K562 (cell line): ENCODE measurements around the gene RGL2. TPM values are rescaled to one million over a fixed set of nuclear protein-coding genes. Genes with fewer than 3 reads are reported as not detected.

ENCODE experiments used
- ELF4 ChIP-seq: fragments of 450-650 bp; formaldehyde crosslinking; IDR thresholded peaks from 2 replicates; pipeline ENCODE4 v1.4.0; 2022; ENCODE audit warnings: missing genetic modification characterization
- FUS ChIP-seq: fragments of 200-400 bp; formaldehyde crosslinking; optimal IDR thresholded peaks from 2 replicates; pipeline ENCODE3; 2017; ENCODE audit warnings: low read depth, low read length
- GTF2E2 ChIP-seq: fragments of 200-800 bp; sonication (Bioruptor generic); IDR thresholded peaks from 2 replicates; pipeline ENCODE4 v1.6.1; 2016; ENCODE audit warnings: missing genetic modification characterization, missing compliant biosample characterization
- HDAC8 ChIP-seq: fragments of 450-650 bp; IDR thresholded peaks from 2 replicates; pipeline ENCODE4 v1.6.1; 2016; ENCODE audit warnings: mild to moderate bottlenecking, missing genetic modification characterization, moderate library complexity, missing compliant biosample characterization
- ILK ChIP-seq: fragments of 450-650 bp; IDR thresholded peaks from 2 replicates; pipeline ENCODE4 v1.6.1; 2016; ENCODE audit warnings: missing genetic modification characterization, low read depth, mild to moderate bottlenecking, missing compliant biosample characterization, moderate library complexity, borderline replicate concordance
- MIER1 ChIP-seq: fragments of 450-650 bp; IDR thresholded peaks from 2 replicates; pipeline ENCODE4 v1.6.1; 2016; ENCODE audit warnings: antibody characterized with exemption, mild to moderate bottlenecking, low read depth
- NFE2 ChIP-seq: IDR thresholded peaks from 2 replicates; pipeline ENCODE4 v1.6.1; 2014; ENCODE audit warnings: antibody characterized with exemption, low read depth
- NR3C1 ChIP-seq: sonication (generic); formaldehyde crosslinking; IDR thresholded peaks from 2 replicates; pipeline ENCODE4 v1.8.1; 2022; ENCODE audit warnings: missing genetic modification reagents
- RBFOX2 ChIP-seq: fragments of 200-400 bp; formaldehyde crosslinking; IDR thresholded peaks from 2 replicates; pipeline ENCODE4 v1.6.1; 2017; ENCODE audit warnings: low read depth, mild to moderate bottlenecking, low read length, moderate library complexity
- SOX6 ChIP-seq: fragments of 450-650 bp; IDR thresholded peaks from 2 replicates; pipeline ENCODE4 v1.6.1; 2014; ENCODE audit warnings: mild to moderate bottlenecking
- TBP ChIP-seq: optimal IDR thresholded peaks from 2 replicates; pipeline ENCODE3; 2011; ENCODE audit warnings: low read depth, low read length, improper control_type of control experiment
- TFAM ChIP-seq: fragments of 250-450 bp; sonication (Bioruptor Pico); conservative IDR thresholded peaks from 2 replicates; pipeline ENCODE4 v1.5.0; 2021; ENCODE audit warnings: mild to moderate bottlenecking, moderate library complexity
- XRCC5 ChIP-seq: fragments of 200-400 bp; formaldehyde crosslinking; IDR thresholded peaks from 2 replicates; pipeline ENCODE4 v1.6.1; 2017; ENCODE audit warnings: low read depth, mild to moderate bottlenecking, low read length
- ZNF77 ChIP-seq: fragments of 250-450 bp; sonication (Bioruptor Pico); IDR thresholded peaks from 2 replicates; pipeline ENCODE4 v1.5.0; 2020
- polyA plus RNA-seq, 8 experiments: library from polyadenylated mRNA; depleted of rRNA in 4 of 8; stranded (reverse) in 5 of 8; unstranded in 3 of 8; fragments of >200 nt; fragmentation: Nextera tagmentation in 2 of 8; fragmentation: Illumina TruSeq in 1 of 8; extraction: Ambion mirVana in 2 of 8; extraction: Trizol in 1 of 8; gene quantifications; 2 replicates each; pipeline versions ENCODE4 v1.2.1 to v1.2.3, GENCODE V29; 2011 to 2014; ENCODE audit warnings: inconsistent platforms in 1 of 8, missing spikeins in 1 of 8
- total RNA-seq, 7 experiments: library from RNA; depleted of rRNA in 6 of 7; stranded (reverse); fragments of >200 nt in 6 of 7; fragmentation: Illumina TruSeq in 2 of 7; extraction: Trizol in 2 of 7; gene quantifications; 2 replicates each; pipeline versions ENCODE4 v1.2.1 to v1.2.3, GENCODE V29; 2011 to 2021; ENCODE audit warnings: low replicate concordance in 1 of 7
- TF ChIP-seq, protein P1 (sequence below): sonication (generic); formaldehyde crosslinking; IDR thresholded peaks from 2 replicates; pipeline ENCODE4 v1.8.1; 2023; ENCODE audit warnings: mild to moderate bottlenecking, missing genetic modification reagents
- TF ChIP-seq, protein P2 (sequence below), 2 experiments: fragments of 450-650 bp; IDR thresholded peaks; 2 replicates each; pipeline ENCODE4 v1.6.1; 2018; ENCODE audit warnings: mild to moderate bottlenecking in 2 of 2, low read depth in 1 of 2; ENCODE audit not compliant: partially characterized antibody in 2 of 2
- TF ChIP-seq, protein P3 (sequence below): fragments of 250-450 bp; sonication (Bioruptor Pico); IDR thresholded peaks from 2 replicates; pipeline ENCODE4 v1.8.0; 2022; ENCODE audit warnings: inconsistent platforms
- TF ChIP-seq, protein P4 (sequence below): IDR thresholded peaks from 2 replicates; pipeline ENCODE4 v1.6.1; 2012; ENCODE audit warnings: low read depth, low read length, improper control_type of control experiment, borderline replicate concordance

The RGL2 gene
- total and polyA plus RNA-seq, 9 of the 15 experiments (the other 6 are each of a cell fraction or from before 2014, with no cell fraction given): 1.8 to 57.1 (median 19.5) TPM

DNA sequence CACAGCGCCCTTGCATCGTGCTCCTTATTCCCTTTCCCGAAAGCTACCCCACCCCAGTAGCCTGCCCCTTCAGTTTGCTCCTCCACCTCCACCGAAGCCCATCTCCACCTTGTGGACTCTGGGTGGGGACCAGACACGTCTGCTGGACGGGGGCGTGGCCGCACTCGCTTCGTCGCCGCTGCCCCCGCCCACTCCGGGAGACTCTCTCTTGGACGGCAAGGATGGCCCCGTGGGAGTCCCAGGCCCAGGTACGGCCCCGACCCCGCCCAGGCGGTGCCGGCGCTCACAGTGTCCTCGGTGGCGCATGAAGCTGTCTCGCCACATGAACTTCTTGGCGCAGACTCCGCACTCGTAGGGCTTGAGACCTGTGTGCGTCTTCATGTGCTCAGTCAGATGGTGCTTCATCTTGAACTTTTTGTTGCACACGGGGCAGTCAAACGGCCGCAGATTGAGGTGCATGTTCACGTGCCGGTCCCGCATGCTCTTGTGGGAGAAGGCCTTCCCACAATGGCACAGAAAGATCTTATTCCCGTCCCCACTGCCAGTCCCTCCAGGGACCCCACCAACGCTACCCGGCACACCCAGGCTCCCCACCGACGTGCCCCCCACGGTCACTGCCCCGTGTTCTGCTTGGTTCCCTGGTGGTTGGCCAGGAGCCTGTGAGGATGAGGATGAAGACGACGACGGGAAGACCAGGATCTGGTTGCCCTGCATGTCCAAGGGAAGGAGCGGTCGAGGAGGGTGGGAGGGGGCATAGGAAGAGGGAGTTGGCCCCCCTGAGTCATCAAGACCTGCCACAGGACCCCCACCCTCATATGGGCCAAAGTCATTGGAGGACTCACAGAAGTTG lies 16.4 kb upstream of the RGL2 start (continued):
- TF ChIP-seq ILK (no peak), NR3C1 (CRISPR knock-in tag) (no peak), ZNF77 (CRISPR knock-in tag) (no peak), XRCC5 (no peak), NFE2 (no peak), TFAM (no peak), MIER1 (no peak), RBFOX2 (peak; percentile 63), FUS (no peak), SOX6 (no peak), TBP (no peak), ELF4 (CRISPR knock-in tag) (no peak), HDAC8 (tag) (no peak), GTF2E2 (tag) (no peak)
- TF ChIP-seq, protein P1, sequence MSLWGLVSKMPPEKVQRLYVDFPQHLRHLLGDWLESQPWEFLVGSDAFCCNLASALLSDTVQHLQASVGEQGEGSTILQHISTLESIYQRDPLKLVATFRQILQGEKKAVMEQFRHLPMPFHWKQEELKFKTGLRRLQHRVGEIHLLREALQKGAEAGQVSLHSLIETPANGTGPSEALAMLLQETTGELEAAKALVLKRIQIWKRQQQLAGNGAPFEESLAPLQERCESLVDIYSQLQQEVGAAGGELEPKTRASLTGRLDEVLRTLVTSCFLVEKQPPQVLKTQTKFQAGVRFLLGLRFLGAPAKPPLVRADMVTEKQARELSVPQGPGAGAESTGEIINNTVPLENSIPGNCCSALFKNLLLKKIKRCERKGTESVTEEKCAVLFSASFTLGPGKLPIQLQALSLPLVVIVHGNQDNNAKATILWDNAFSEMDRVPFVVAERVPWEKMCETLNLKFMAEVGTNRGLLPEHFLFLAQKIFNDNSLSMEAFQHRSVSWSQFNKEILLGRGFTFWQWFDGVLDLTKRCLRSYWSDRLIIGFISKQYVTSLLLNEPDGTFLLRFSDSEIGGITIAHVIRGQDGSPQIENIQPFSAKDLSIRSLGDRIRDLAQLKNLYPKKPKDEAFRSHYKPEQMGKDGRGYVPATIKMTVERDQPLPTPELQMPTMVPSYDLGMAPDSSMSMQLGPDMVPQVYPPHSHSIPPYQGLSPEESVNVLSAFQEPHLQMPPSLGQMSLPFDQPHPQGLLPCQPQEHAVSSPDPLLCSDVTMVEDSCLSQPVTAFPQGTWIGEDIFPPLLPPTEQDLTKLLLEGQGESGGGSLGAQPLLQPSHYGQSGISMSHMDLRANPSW: no peak
- TF ChIP-seq, protein P2, sequence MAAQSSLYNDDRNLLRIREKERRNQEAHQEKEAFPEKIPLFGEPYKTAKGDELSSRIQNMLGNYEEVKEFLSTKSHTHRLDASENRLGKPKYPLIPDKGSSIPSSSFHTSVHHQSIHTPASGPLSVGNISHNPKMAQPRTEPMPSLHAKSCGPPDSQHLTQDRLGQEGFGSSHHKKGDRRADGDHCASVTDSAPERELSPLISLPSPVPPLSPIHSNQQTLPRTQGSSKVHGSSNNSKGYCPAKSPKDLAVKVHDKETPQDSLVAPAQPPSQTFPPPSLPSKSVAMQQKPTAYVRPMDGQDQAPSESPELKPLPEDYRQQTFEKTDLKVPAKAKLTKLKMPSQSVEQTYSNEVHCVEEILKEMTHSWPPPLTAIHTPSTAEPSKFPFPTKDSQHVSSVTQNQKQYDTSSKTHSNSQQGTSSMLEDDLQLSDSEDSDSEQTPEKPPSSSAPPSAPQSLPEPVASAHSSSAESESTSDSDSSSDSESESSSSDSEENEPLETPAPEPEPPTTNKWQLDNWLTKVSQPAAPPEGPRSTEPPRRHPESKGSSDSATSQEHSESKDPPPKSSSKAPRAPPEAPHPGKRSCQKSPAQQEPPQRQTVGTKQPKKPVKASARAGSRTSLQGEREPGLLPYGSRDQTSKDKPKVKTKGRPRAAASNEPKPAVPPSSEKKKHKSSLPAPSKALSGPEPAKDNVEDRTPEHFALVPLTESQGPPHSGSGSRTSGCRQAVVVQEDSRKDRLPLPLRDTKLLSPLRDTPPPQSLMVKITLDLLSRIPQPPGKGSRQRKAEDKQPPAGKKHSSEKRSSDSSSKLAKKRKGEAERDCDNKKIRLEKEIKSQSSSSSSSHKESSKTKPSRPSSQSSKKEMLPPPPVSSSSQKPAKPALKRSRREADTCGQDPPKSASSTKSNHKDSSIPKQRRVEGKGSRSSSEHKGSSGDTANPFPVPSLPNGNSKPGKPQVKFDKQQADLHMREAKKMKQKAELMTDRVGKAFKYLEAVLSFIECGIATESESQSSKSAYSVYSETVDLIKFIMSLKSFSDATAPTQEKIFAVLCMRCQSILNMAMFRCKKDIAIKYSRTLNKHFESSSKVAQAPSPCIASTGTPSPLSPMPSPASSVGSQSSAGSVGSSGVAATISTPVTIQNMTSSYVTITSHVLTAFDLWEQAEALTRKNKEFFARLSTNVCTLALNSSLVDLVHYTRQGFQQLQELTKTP (IDR thresholded peaks at IDR 0.05; ENCODE audit: low read depth in 1 of 2, partially characterized antibody in 2 of 2): no peak
- TF ChIP-seq, protein P3, sequence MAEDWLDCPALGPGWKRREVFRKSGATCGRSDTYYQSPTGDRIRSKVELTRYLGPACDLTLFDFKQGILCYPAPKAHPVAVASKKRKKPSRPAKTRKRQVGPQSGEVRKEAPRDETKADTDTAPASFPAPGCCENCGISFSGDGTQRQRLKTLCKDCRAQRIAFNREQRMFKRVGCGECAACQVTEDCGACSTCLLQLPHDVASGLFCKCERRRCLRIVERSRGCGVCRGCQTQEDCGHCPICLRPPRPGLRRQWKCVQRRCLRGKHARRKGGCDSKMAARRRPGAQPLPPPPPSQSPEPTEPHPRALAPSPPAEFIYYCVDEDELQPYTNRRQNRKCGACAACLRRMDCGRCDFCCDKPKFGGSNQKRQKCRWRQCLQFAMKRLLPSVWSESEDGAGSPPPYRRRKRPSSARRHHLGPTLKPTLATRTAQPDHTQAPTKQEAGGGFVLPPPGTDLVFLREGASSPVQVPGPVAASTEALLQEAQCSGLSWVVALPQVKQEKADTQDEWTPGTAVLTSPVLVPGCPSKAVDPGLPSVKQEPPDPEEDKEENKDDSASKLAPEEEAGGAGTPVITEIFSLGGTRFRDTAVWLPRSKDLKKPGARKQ (CRISPR knock-in tag): no peak
- TF ChIP-seq, protein P4, sequence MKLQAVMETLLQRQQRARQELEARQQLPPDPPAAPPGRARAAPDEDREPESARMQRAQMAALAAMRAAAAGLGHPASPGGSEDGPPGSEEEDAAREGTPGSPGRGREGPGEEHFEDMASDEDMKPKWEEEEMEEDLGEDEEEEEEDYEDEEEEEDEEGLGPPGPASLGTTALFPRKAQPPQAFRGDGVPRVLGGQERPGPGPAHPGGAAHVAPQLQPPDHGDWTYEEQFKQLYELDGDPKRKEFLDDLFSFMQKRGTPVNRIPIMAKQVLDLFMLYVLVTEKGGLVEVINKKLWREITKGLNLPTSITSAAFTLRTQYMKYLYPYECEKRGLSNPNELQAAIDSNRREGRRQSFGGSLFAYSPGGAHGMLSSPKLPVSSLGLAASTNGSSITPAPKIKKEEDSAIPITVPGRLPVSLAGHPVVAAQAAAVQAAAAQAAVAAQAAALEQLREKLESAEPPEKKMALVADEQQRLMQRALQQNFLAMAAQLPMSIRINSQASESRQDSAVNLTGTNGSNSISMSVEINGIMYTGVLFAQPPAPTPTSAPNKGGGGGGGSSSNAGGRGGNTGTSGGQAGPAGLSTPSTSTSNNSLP: no peak
